GM23338 (cell line): Measurements from ENCODE around the gene SYNPO. TPM values are rescaled to one million over a fixed set of nuclear protein-coding genes. Genes with fewer than 3 reads are reported as not detected.

Experiments
- ATAC-seq: fragments of 200-7000 bp; cut with Tn5 transposase; 3 replicates; pipeline ENCODE4 v1.9.1; 2020
- DNase-seq: peaks from one replicate; pipeline ENCODE4 v3.0.0-alpha.2; 2015; ENCODE audit warnings: low spot score
- H2AFZ ChIP-seq: fragments of 200-600 bp; sonication (generic); 2 replicates; pipeline ENCODE4 v1.8.0; 2016; ENCODE audit warnings: antibody characterized with exemption, mild to moderate bottlenecking, moderate library complexity
- H3F3A ChIP-seq: fragments of 200-600 bp; sonication (generic); replicated peaks from 2 replicates; pipeline ENCODE4 v1.8.0; 2017; ENCODE audit warnings: antibody characterized with exemption, mixed run types, low read depth
- H3K27ac ChIP-seq: fragments of 200-600 bp; sonication (generic); 2 replicates; pipeline ENCODE4 v1.6.1; 2016; ENCODE audit warnings: low read depth
- H3K27me3 ChIP-seq: fragments of 200-600 bp; sonication (generic); 2 replicates; pipeline ENCODE4 v1.8.0; 2016; ENCODE audit warnings: mild to moderate bottlenecking, mixed run types, moderate library complexity; ENCODE audit not compliant: insufficient read depth
- H3K36me3 ChIP-seq: fragments of 200-600 bp; sonication (generic); 2 replicates; pipeline ENCODE4 v1.8.0; 2016; ENCODE audit warnings: mild to moderate bottlenecking; ENCODE audit not compliant: insufficient read depth
- H3K4me1 ChIP-seq: fragments of 200-600 bp; sonication (generic); 2 replicates; pipeline ENCODE4 v1.8.0; 2016; ENCODE audit warnings: mild to moderate bottlenecking, moderate library complexity; ENCODE audit not compliant: insufficient read depth
- H3K4me2 ChIP-seq: fragments of 200-600 bp; sonication (generic); 2 replicates; pipeline ENCODE4 v1.7.1; 2017; ENCODE audit warnings: mixed run types
- H3K4me3 ChIP-seq: fragments of 200-600 bp; sonication (generic); 2 replicates; pipeline ENCODE4 v1.6.1; 2016; ENCODE audit warnings: mixed run types
- H3K79me2 ChIP-seq: fragments of 200-600 bp; sonication (generic); replicated peaks from 2 replicates; pipeline ENCODE4 v1.8.0; 2017; ENCODE audit warnings: mild to moderate bottlenecking; ENCODE audit not compliant: insufficient read depth
- H3K9me2 ChIP-seq: fragments of 200-600 bp; sonication (generic); 2 replicates; pipeline ENCODE4 v1.8.0; 2017; ENCODE audit not compliant: insufficient read depth
- H4K20me1 ChIP-seq: fragments of 200-600 bp; sonication (generic); replicated peaks from 2 replicates; pipeline ENCODE4 v1.8.0; 2017; ENCODE audit warnings: mild to moderate bottlenecking; ENCODE audit not compliant: insufficient read depth
- H3K27ac Mint-ChIP-seq: 2 replicates; pipeline ENCODE4 v1.8.0; 2020; ENCODE audit warnings: inconsistent platforms, mild to moderate bottlenecking, moderate library complexity, mixed read lengths
- H3K27me3 Mint-ChIP-seq: 3 replicates; pipeline ENCODE4 v1.8.0; 2022; ENCODE audit warnings: low read depth, mild to moderate bottlenecking, moderate library complexity, mixed read lengths, inconsistent platforms; ENCODE audit not compliant: insufficient read depth, poor library complexity
- H3K36me3 Mint-ChIP-seq: 3 replicates; pipeline ENCODE4 v1.8.0; 2021; ENCODE audit warnings: low read depth, mild to moderate bottlenecking, inconsistent platforms, moderate library complexity, mixed read lengths
- H3K4me1 Mint-ChIP-seq: 3 replicates; pipeline ENCODE4 v1.8.0; 2020; ENCODE audit warnings: mild to moderate bottlenecking, inconsistent platforms, mixed read lengths
- H3K4me3 Mint-ChIP-seq: 3 replicates; pipeline ENCODE4 v1.8.0; 2021; ENCODE audit warnings: moderate library complexity, mild to moderate bottlenecking, inconsistent platforms, mixed read lengths
- H3K9me3 Mint-ChIP-seq: 3 replicates; pipeline ENCODE4 v1.8.0; 2020; ENCODE audit warnings: moderate library complexity, mild to moderate bottlenecking, inconsistent platforms, mixed read lengths
- CREB1 ChIP-seq: fragments of 250-450 bp; sonication (Bioruptor Pico); IDR thresholded peaks from 2 replicates; pipeline ENCODE4 v1.5.0; 2020; ENCODE audit warnings: low read depth, mild to moderate bottlenecking, moderate library complexity
- EZH2 ChIP-seq: fragments of 200-600 bp; sonication (generic); IDR thresholded peaks from one replicate; pipeline ENCODE4 v1.8.0; 2017; ENCODE audit warnings: antibody characterized with exemption, mild to moderate bottlenecking, low read depth; ENCODE audit not compliant: unreplicated experiment
- EZH2phosphoT487 ChIP-seq: fragments of 200-600 bp; sonication (generic); IDR thresholded peaks from one replicate; pipeline ENCODE4 v1.8.1; 2018; ENCODE audit warnings: antibody characterized with exemption; ENCODE audit not compliant: unreplicated experiment
- JUNB ChIP-seq: IDR thresholded peaks from one replicate; pipeline ENCODE4 v1.6.1; 2016; ENCODE audit warnings: antibody characterized with exemption; ENCODE audit not compliant: unreplicated experiment
- NANOG ChIP-seq: IDR thresholded peaks from 2 replicates; pipeline ENCODE4 v1.6.1; 2016; ENCODE audit warnings: antibody characterized with exemption, borderline replicate concordance
- POLR2AphosphoS5 ChIP-seq: IDR thresholded peaks from 2 replicates; pipeline ENCODE4 v1.6.1; 2016; ENCODE audit warnings: antibody characterized with exemption, low read depth
- STAT1 ChIP-seq: IDR thresholded peaks from one replicate; pipeline ENCODE4 v1.6.1; 2016; ENCODE audit warnings: antibody characterized with exemption; ENCODE audit not compliant: unreplicated experiment
- ZNF114 ChIP-seq: fragments of 250-450 bp; sonication (Bioruptor Pico); IDR thresholded peaks from 2 replicates; pipeline ENCODE4 v1.5.0; 2020; ENCODE audit warnings: mild to moderate bottlenecking, moderate library complexity
- ZNF331 ChIP-seq: fragments of 250-450 bp; sonication (Bioruptor Pico); IDR thresholded peaks from 2 replicates; pipeline ENCODE4 v1.5.0; 2020; ENCODE audit warnings: low read depth, mild to moderate bottlenecking, moderate library complexity
- polyA plus RNA-seq: library from polyadenylated mRNA; unstranded; fragments of >200 nt; fragmentation: Nextera tagmentation; extraction: Ambion mirVana; gene quantifications from 2 replicates; pipeline ENCODE4 v1.2.1, GENCODE V29; 2016
- total RNA-seq: library from RNA; depleted of rRNA; stranded (reverse); fragments of >200 nt; shearing (Covaris generic); gene quantifications from 2 replicates; pipeline ENCODE4 v1.2.3, GENCODE V29; 2014
- TF ChIP-seq, protein P1 (sequence below), 2 experiments: fragments of 200-600 bp in 1 of 2; sonication (generic) in 1 of 2; conservative IDR thresholded peaks; 2 replicates each; pipeline versions ENCODE4 v1.5.1 to v1.6.1; 2016 to 2017; ENCODE audit warnings: antibody characterized with exemption in 2 of 2, low read depth in 2 of 2, mild to moderate bottlenecking in 2 of 2, moderate library complexity in 1 of 2
- TF ChIP-seq, protein P2 (sequence below): fragments of 250-450 bp; sonication (Bioruptor Pico); IDR thresholded peaks from 2 replicates; pipeline ENCODE4 v1.5.0; 2020; ENCODE audit warnings: mild to moderate bottlenecking, moderate library complexity
- TF ChIP-seq, protein P3 (sequence below): IDR thresholded peaks from 2 replicates; pipeline ENCODE4 v1.6.1; 2016; ENCODE audit warnings: antibody characterized with exemption
- TF ChIP-seq, protein P4 (sequence below): IDR thresholded peaks from one replicate; pipeline ENCODE4 v1.6.1; 2018; ENCODE audit warnings: antibody characterized with exemption; ENCODE audit not compliant: unreplicated experiment

SYNPO gene
- total and polyA plus RNA-seq, 2 experiments from 2014 or later = 0.16 to 1.3 TPM

DNA sequence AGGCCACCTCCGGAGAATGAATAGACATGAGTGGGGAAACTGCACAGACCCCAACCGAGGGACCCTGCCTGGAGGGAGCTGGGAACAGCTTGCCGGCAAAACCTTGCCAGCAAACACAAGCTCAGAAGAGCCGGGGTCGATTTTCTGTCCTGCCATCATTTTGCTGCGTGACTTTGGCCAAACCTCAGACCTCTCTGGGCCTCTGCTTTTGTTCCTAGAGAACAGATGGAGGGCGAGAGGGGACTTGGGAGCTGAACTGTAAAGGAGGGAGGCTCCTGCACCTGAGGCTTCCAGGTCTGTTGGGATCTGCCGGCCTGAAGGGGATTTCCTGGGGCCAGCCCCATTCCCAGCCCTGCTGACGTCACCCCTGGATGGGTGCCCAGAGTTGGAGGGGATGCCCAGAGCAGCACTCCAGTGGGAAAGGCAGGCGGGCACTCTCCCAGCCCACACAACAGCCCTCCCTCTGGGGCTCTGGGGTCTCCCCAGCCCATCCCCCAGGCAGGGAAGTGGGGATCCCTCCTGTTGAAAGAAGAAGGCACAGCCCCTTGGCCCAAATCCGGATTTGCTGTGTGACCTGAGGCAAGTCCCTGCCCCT is 40.4 kb upstream of the SYNPO start:
- Histone ChIP-seq H3K4me3 (no peak overlapping the region), H3K4me1 (no peaks in the 10 kb centered on the region), H3K9me2 (no peaks in the 10 kb centered on the region), H3K27ac (no peak overlapping the region), H3K27me3 (no peaks in the 10 kb centered on the region), H3K36me3 (no peaks in the 10 kb centered on the region), H4K20me1 (no peaks in the 10 kb centered on the region), H3K4me2 (no peak overlapping the region), H2AFZ (no peak overlapping the region), H3K79me2 (no peaks in the 10 kb centered on the region), H3F3A (no peaks in the 10 kb centered on the region)
- Mint-ChIP-seq H3K36me3 (no peaks in the 10 kb centered on the region), H3K4me3 (no peak overlapping the region), H3K9me3 (no peaks in the 10 kb centered on the region), H3K27me3 (peaks cover 2% of the 10 kb centered on the region), H3K27ac (no peak overlapping the region), H3K4me1 (peaks cover 11% of the 10 kb centered on the region)
- no peak for DNase-seq
- TF ChIP-seq, protein P1, sequence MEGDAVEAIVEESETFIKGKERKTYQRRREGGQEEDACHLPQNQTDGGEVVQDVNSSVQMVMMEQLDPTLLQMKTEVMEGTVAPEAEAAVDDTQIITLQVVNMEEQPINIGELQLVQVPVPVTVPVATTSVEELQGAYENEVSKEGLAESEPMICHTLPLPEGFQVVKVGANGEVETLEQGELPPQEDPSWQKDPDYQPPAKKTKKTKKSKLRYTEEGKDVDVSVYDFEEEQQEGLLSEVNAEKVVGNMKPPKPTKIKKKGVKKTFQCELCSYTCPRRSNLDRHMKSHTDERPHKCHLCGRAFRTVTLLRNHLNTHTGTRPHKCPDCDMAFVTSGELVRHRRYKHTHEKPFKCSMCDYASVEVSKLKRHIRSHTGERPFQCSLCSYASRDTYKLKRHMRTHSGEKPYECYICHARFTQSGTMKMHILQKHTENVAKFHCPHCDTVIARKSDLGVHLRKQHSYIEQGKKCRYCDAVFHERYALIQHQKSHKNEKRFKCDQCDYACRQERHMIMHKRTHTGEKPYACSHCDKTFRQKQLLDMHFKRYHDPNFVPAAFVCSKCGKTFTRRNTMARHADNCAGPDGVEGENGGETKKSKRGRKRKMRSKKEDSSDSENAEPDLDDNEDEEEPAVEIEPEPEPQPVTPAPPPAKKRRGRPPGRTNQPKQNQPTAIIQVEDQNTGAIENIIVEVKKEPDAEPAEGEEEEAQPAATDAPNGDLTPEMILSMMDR (conservative IDR thresholded peaks at IDR 0.05; ENCODE audit: low read depth in 2 of 2) = no peak
- TF ChIP-seq EZH2 (no peak), NANOG (no peak), STAT1 (no peak), JUNB (no peak), CREB1 (CRISPR knock-in tag) (no peak), ZNF331 (CRISPR knock-in tag) (no peak), EZH2phosphoT487 (no peak), ZNF114 (CRISPR knock-in tag) (no peak), POLR2AphosphoS5 (no peak)
- TF ChIP-seq, protein P2, sequence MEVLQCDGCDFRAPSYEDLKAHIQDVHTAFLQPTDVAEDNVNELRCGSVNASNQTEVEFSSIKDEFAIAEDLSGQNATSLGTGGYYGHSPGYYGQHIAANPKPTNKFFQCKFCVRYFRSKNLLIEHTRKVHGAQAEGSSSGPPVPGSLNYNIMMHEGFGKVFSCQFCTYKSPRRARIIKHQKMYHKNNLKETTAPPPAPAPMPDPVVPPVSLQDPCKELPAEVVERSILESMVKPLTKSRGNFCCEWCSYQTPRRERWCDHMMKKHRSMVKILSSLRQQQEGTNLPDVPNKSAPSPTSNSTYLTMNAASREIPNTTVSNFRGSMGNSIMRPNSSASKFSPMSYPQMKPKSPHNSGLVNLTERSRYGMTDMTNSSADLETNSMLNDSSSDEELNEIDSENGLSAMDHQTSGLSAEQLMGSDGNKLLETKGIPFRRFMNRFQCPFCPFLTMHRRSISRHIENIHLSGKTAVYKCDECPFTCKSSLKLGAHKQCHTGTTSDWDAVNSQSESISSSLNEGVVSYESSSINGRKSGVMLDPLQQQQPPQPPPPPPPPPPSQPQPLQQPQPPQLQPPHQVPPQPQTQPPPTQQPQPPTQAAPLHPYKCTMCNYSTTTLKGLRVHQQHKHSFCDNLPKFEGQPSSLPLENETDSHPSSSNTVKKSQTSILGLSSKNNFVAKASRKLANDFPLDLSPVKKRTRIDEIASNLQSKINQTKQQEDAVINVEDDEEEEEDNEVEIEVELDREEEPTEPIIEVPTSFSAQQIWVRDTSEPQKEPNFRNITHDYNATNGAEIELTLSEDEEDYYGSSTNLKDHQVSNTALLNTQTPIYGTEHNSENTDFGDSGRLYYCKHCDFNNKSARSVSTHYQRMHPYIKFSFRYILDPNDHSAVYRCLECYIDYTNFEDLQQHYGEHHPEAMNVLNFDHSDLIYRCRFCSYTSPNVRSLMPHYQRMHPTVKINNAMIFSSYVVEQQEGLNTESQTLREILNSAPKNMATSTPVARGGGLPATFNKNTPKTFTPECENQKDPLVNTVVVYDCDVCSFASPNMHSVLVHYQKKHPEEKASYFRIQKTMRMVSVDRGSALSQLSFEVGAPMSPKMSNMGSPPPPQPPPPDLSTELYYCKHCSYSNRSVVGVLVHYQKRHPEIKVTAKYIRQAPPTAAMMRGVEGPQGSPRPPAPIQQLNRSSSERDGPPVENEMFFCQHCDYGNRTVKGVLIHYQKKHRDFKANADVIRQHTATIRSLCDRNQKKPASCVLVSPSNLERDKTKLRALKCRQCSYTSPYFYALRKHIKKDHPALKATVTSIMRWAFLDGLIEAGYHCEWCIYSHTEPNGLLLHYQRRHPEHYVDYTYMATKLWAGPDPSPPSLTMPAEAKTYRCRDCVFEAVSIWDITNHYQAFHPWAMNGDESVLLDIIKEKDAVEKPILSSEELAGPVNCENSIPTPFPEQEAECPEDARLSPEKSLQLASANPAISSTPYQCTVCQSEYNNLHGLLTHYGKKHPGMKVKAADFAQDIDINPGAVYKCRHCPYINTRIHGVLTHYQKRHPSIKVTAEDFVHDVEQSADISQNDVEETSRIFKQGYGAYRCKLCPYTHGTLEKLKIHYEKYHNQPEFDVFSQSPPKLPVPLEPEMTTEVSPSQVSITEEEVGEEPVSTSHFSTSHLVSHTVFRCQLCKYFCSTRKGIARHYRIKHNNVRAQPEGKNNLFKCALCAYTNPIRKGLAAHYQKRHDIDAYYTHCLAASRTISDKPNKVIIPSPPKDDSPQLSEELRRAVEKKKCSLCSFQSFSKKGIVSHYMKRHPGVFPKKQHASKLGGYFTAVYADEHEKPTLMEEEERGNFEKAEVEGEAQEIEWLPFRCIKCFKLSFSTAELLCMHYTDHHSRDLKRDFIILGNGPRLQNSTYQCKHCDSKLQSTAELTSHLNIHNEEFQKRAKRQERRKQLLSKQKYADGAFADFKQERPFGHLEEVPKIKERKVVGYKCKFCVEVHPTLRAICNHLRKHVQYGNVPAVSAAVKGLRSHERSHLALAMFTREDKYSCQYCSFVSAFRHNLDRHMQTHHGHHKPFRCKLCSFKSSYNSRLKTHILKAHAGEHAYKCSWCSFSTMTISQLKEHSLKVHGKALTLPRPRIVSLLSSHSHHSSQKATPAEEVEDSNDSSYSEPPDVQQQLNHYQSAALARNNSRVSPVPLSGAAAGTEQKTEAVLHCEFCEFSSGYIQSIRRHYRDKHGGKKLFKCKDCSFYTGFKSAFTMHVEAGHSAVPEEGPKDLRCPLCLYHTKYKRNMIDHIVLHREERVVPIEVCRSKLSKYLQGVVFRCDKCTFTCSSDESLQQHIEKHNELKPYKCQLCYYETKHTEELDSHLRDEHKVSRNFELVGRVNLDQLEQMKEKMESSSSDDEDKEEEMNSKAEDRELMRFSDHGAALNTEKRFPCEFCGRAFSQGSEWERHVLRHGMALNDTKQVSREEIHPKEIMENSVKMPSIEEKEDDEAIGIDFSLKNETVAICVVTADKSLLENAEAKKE (CRISPR knock-in tag) = no peak
- TF ChIP-seq, protein P3, sequence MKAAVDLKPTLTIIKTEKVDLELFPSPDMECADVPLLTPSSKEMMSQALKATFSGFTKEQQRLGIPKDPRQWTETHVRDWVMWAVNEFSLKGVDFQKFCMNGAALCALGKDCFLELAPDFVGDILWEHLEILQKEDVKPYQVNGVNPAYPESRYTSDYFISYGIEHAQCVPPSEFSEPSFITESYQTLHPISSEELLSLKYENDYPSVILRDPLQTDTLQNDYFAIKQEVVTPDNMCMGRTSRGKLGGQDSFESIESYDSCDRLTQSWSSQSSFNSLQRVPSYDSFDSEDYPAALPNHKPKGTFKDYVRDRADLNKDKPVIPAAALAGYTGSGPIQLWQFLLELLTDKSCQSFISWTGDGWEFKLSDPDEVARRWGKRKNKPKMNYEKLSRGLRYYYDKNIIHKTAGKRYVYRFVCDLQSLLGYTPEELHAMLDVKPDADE = no peak
- TF ChIP-seq, protein P4, sequence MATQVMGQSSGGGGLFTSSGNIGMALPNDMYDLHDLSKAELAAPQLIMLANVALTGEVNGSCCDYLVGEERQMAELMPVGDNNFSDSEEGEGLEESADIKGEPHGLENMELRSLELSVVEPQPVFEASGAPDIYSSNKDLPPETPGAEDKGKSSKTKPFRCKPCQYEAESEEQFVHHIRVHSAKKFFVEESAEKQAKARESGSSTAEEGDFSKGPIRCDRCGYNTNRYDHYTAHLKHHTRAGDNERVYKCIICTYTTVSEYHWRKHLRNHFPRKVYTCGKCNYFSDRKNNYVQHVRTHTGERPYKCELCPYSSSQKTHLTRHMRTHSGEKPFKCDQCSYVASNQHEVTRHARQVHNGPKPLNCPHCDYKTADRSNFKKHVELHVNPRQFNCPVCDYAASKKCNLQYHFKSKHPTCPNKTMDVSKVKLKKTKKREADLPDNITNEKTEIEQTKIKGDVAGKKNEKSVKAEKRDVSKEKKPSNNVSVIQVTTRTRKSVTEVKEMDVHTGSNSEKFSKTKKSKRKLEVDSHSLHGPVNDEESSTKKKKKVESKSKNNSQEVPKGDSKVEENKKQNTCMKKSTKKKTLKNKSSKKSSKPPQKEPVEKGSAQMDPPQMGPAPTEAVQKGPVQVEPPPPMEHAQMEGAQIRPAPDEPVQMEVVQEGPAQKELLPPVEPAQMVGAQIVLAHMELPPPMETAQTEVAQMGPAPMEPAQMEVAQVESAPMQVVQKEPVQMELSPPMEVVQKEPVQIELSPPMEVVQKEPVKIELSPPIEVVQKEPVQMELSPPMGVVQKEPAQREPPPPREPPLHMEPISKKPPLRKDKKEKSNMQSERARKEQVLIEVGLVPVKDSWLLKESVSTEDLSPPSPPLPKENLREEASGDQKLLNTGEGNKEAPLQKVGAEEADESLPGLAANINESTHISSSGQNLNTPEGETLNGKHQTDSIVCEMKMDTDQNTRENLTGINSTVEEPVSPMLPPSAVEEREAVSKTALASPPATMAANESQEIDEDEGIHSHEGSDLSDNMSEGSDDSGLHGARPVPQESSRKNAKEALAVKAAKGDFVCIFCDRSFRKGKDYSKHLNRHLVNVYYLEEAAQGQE = no peak
- ATAC-seq = peak; percentile 30
